Natural killer cell (primary cell): ENCODE measurements around the gene OTUD4. TPM values are rescaled to one million over a fixed set of nuclear protein-coding genes. Genes with fewer than 3 reads are reported as not detected.
A peak's percentile ranks its signal among the peaks of the same experiment; 100 is the strongest.

Experiments used
- ATAC-seq, 3 donors: fragments of 150-1000 bp in 2 of 3; fragments of 200-7000 bp in 1 of 3; cut with Tn5 transposase; 1 replicate in 1 of 3; 2 replicates in 2 of 3; pipeline ENCODE4 v1.10.0; 2021; ENCODE audit warnings: mild to moderate bottlenecking in 2 of 3, moderate library complexity in 2 of 3
- DNase-seq, 2 donors: peaks; one replicate each; pipeline versions ENCODE4 v3.0.0 to v3.0.0-alpha.2; 2013 to 2021; ENCODE audit warnings: mixed read lengths in 1 of 2
- H3K27ac ChIP-seq: one replicate; pipeline ENCODE4 v1.5.1; 2013; ENCODE audit warnings: mild to moderate bottlenecking, low read length
- H3K27me3 ChIP-seq: one replicate; pipeline ENCODE4 v1.6.1; 2013; ENCODE audit warnings: low read length; ENCODE audit not compliant: control insufficient read depth, insufficient read depth
- H3K36me3 ChIP-seq: one replicate; pipeline ENCODE4 v1.6.1; 2013; ENCODE audit warnings: low read length; ENCODE audit not compliant: control insufficient read depth, insufficient read depth
- H3K4me1 ChIP-seq: one replicate; pipeline ENCODE4 v1.6.1; 2013; ENCODE audit warnings: low read length; ENCODE audit not compliant: control insufficient read depth, insufficient read depth
- H3K4me3 ChIP-seq: one replicate; pipeline ENCODE4 v1.5.1; 2013; ENCODE audit warnings: low read length
- H3K9me3 ChIP-seq: one replicate; pipeline ENCODE4 v1.6.1; 2013; ENCODE audit warnings: low read length; ENCODE audit not compliant: control insufficient read depth, insufficient read depth
- H3K27ac Mint-ChIP-seq, 2 donors: one replicate each; pipeline ENCODE4 v1.8.0; 2022; ENCODE audit warnings: mild to moderate bottlenecking in 2 of 2, mixed read lengths in 2 of 2, moderate library complexity in 1 of 2
- H3K27me3 Mint-ChIP-seq, 2 donors: one replicate each; pipeline ENCODE4 v1.8.0; 2022; ENCODE audit warnings: low read depth in 2 of 2, mixed read lengths in 2 of 2
- H3K36me3 Mint-ChIP-seq: one replicate; pipeline ENCODE4 v1.8.0; 2022; ENCODE audit warnings: mixed read lengths
- H3K4me1 Mint-ChIP-seq, 2 donors: one replicate each; pipeline ENCODE4 v1.8.0; 2022; ENCODE audit warnings: mixed read lengths in 2 of 2
- H3K4me3 Mint-ChIP-seq: one replicate; pipeline ENCODE4 v1.8.0; 2022; ENCODE audit warnings: mild to moderate bottlenecking, moderate library complexity, mixed read lengths
- H3K9me3 Mint-ChIP-seq, 2 donors: one replicate each; pipeline ENCODE4 v1.8.0; 2022; ENCODE audit warnings: mixed read lengths in 2 of 2
- WGBS: methylation state at CpG from one replicate; pipeline ENCODE4 v1.1.7; 2013; ENCODE audit warnings: missing lambda C conversion rate; ENCODE audit not compliant: insufficient coverage; 5-methylcytosine and 5-hydroxymethylcytosine counted together
- intact Hi-C: fragments of 100-400 bp; cut with micrococcal nuclease; formaldehyde crosslinking; loops from one replicate; pipeline ENCODE4 v1.14.2; 2022
- total RNA-seq, 4 donors: library from RNA; stranded (reverse); fragments of 120-200 nt in 1 of 4; gene quantifications; one replicate each; pipeline versions ENCODE4 v1.2.3 to v1.2.4, GENCODE V29; 2013 to 2022
- TF ChIP-seq, protein P1 (sequence below): fragments of 200-600 bp; IDR thresholded peaks from one replicate; pipeline ENCODE4 v1.8.0; 2022; ENCODE audit warnings: antibody characterized with exemption

The OTUD4 gene
- total RNA-seq, 3 donors from 2014 or later (not counting 1 experiment from before 2014, with no cell fraction given), result 60.0 to 73.3 (median 71.6) TPM

DNA sequence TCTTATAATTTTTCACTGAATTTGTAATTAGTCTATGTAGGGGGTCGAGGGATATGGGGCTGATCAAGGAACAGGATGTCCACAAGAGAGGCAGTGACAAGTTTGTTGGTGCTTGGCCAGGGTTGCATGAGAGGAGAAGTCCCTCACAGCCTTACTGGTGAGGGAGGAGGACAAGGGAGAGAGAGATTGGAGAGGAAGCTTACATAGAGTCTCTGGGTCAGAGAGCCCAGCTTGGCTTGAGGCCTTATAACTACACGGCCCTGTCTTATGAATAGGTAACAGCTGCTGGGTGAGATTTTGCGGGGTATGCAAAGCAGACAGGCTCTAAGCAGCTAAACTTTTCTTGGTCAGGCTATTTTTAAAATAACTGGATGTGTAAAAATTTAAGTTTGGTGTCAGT is 37.9 kb upstream of the OTUD4 start:
- ATAC-seq, result no peak
- intact Hi-C loops, result no loop called here
- Histone ChIP-seq H3K9me3 (no peaks in the 10 kb centered on the region), H3K27me3 (peaks cover 2% of the 10 kb centered on the region), H3K36me3 (no peaks in the 10 kb centered on the region), H3K4me3 (no peak overlapping the region), H3K27ac (no peak overlapping the region), H3K4me1 (no peaks in the 10 kb centered on the region)
- no peaks in the 10 kb centered on the region for H3K36me3 Mint-ChIP-seq
- no peak overlapping the region for H3K27ac Mint-ChIP-seq
- WGBS, result 60% methylated on average over 3 of the region's 3 CpGs
- H3K4me1 Mint-ChIP-seq, result no peaks in the 10 kb centered on the region
- TF ChIP-seq, protein P1, sequence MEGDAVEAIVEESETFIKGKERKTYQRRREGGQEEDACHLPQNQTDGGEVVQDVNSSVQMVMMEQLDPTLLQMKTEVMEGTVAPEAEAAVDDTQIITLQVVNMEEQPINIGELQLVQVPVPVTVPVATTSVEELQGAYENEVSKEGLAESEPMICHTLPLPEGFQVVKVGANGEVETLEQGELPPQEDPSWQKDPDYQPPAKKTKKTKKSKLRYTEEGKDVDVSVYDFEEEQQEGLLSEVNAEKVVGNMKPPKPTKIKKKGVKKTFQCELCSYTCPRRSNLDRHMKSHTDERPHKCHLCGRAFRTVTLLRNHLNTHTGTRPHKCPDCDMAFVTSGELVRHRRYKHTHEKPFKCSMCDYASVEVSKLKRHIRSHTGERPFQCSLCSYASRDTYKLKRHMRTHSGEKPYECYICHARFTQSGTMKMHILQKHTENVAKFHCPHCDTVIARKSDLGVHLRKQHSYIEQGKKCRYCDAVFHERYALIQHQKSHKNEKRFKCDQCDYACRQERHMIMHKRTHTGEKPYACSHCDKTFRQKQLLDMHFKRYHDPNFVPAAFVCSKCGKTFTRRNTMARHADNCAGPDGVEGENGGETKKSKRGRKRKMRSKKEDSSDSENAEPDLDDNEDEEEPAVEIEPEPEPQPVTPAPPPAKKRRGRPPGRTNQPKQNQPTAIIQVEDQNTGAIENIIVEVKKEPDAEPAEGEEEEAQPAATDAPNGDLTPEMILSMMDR, result no peak
- no peak overlapping the region for H3K4me3 Mint-ChIP-seq
- no peaks in the 10 kb centered on the region for H3K9me3 Mint-ChIP-seq
- DNase-seq, result no peak
- peaks cover 3 to 35% of the 10 kb centered on the region in 2 donors for H3K27me3 Mint-ChIP-seq

DNA sequence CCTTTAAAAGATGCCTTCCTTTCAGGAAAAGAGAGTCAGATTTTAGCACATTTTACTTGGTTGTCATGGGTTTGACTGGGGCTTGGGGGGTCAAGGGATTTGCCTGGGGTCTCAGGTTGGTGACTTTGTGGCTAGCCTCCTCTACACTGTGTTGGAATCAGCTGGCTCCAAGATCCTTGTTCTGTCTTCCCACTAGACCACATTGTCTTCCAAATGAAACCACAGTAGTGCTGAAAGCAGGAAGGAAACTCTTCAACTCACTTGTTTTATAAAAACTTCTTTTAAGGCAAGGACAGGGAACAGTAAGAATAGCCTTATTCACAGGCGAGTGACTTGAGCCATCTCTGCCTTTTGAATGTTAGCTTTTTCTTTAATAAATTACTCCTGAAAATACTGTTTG is 37.0 kb upstream of the OTUD4 start:
- Mint-ChIP-seq H3K4me1 (no peaks in the 10 kb centered on the region), H3K9me3 (no peaks in the 10 kb centered on the region), H3K27ac (no peak overlapping the region), H3K4me3 (no peak overlapping the region), H3K36me3 (no peaks in the 10 kb centered on the region), H3K27me3 (peaks cover 6 to 44% of the 10 kb centered on the region in 2 donors)
- TF ChIP-seq, protein P1, result no peak
- intact Hi-C loops, result no loop called here
- no CpG with 5 or more reads among the region's 1 CpG for WGBS
- ATAC-seq, result no peak
- Histone ChIP-seq H3K36me3 (no peaks in the 10 kb centered on the region), H3K27ac (no peak overlapping the region), H3K4me1 (no peaks in the 10 kb centered on the region), H3K4me3 (no peak overlapping the region), H3K9me3 (no peaks in the 10 kb centered on the region), H3K27me3 (peaks cover 2% of the 10 kb centered on the region)
- no peak for DNase-seq

DNA sequence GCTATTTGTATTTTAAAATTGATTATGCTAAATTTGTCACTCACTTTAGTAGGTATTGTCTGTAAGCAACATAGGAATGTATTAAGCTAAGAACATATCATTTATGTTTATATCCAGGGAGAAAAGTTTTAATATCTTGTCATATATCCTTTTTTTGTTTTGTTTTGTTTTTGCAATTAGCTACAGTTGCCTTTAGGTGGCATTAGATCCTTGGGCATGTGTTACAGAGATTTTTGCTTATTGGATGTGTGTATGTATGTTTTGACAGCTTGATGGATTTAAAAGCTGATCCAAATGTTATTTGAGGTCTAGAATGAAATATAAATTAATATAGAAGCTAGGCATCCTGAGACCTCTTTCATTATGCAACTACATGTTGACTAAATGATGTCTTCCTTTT is 36.1 kb upstream of the OTUD4 start:
- peaks cover 8 to 44% of the 10 kb centered on the region in 2 donors for H3K27me3 Mint-ChIP-seq
- no peaks in the 10 kb centered on the region for H3K4me1 Mint-ChIP-seq
- DNase-seq, result peak in 1 of 2 donors; percentile 10
- intact Hi-C loops, result no loop called here
- H3K27me3 ChIP-seq, result peaks cover 2% of the 10 kb centered on the region
- no peaks in the 10 kb centered on the region for H3K9me3 ChIP-seq
- no peak overlapping the region for H3K4me3 Mint-ChIP-seq
- no peak overlapping the region for H3K4me3 ChIP-seq
- H3K36me3 Mint-ChIP-seq, result no peaks in the 10 kb centered on the region
- no peak overlapping the region for H3K27ac Mint-ChIP-seq
- H3K36me3 ChIP-seq, result no peaks in the 10 kb centered on the region
- H3K4me1 ChIP-seq, result no peaks in the 10 kb centered on the region
- no peak for ATAC-seq
- no peak overlapping the region for H3K27ac ChIP-seq
- H3K9me3 Mint-ChIP-seq, result no peaks in the 10 kb centered on the region
- TF ChIP-seq, protein P1, result no peak

DNA sequence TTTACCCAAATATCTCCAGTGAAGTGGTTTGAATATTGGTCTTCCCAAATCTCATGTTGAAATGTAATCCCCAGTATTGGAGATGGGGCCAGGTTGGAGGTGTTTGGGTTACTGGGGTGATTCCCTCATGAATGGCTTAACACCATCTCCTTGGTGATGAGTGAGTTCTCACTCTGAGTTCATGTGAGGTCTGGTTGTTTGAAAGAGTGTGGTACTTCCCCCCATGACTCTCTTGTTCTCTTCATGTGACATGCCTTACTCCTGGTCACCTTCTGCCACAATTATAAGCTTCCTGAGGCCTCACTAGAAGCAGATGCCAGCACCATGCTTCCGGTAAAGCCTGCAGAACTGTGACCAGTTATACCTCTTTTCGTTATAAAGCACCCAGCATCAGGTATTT is 32.9 kb upstream of the OTUD4 start:
- Mint-ChIP-seq H3K4me1 (no peaks in the 10 kb centered on the region), H3K27ac (no peak overlapping the region), H3K9me3 (no peaks in the 10 kb centered on the region), H3K4me3 (no peak overlapping the region), H3K27me3 (peaks cover 8 to 28% of the 10 kb centered on the region in 2 donors), H3K36me3 (no peaks in the 10 kb centered on the region)
- Histone ChIP-seq H3K4me1 (no peaks in the 10 kb centered on the region), H3K9me3 (no peaks in the 10 kb centered on the region), H3K4me3 (no peak overlapping the region), H3K27ac (no peak overlapping the region), H3K27me3 (peaks cover 1% of the 10 kb centered on the region), H3K36me3 (no peaks in the 10 kb centered on the region)
- no peak for ATAC-seq
- no peak for DNase-seq
- intact Hi-C loops, result no loop called here
- 89% methylated on average over 2 of the region's 2 CpGs for WGBS
- TF ChIP-seq, protein P1, result no peak
